Stimulated activated CD8-positive, alpha-beta memory T cell treated with anti-CD3 and anti-CD28 coated beads, Interleukin-15, amount 100 ng/mL, for 48 hours (primary cell): ENCODE data around the gene TFDP1.
"Not testable (repeated sequence)": the region's sequence is repeated elsewhere in the genome, so short reads cannot be mapped to it uniquely, and the experiment has no call there.

Source experiments
- DNase-seq, 2 donors: peaks; one replicate each; pipeline ENCODE4 v3.0.0-alpha.2; 2020; ENCODE audit warnings: low read depth in 2 of 2

The TFDP1 gene

DNA sequence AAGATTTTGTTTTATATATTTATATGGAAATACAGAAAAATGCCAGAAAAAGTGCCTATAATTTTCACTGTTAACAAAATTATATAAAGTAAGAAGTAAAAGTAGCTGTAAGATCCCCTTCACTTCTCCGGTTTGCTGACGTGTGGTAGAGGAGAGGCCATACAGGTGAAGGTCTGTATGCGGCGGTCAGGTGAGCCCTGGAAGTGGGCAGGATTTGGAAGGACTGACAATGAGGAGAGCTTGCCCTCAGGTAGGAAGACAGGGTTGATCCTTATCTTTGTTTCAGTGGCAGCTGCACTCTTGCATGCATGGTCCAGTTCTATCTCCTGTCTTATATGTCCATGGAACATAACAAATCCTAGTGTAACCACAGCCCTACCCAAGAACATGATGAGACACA lies 16.9 kb upstream of the TFDP1 start:
- DNase-seq = no peak

DNA sequence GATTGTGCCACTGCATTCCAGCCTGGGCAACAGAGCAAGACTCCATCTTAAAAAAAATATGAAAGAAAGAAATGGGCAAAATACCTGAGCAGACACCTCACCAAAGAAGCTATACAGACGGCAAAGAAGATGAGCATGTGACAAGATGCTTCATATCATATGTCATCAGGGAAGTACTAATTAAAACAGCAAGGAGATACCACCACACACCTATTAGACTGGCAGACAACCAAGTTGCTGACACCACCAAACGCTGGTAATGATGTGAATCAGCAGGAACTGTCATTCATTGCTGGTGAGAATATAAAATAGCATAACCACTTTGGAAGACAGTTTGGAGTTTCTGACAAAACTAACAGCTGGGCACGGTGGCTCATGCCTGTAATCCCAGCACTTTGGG lies 11.5 kb upstream of the TFDP1 start:
- DNase-seq = no peak

DNA sequence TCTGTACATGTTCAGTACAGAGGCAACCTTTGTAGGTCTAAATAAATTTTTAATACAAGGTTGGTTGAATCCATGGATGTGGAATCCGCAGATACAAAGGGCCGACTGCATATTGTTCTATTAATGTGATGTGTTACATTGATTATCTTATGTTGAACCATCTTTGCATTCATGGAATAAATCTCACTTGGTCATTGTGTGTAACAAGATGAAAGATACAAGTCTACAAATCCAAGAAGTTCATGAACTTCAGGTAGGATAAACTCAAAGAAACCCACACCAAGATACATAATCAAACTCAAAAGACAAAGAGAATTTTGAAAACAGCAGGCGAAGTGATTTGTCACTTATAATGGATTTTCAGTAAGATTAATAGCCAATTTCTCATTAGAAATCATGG lies 8.0 kb upstream of the TFDP1 start:
- no peak for DNase-seq

DNA sequence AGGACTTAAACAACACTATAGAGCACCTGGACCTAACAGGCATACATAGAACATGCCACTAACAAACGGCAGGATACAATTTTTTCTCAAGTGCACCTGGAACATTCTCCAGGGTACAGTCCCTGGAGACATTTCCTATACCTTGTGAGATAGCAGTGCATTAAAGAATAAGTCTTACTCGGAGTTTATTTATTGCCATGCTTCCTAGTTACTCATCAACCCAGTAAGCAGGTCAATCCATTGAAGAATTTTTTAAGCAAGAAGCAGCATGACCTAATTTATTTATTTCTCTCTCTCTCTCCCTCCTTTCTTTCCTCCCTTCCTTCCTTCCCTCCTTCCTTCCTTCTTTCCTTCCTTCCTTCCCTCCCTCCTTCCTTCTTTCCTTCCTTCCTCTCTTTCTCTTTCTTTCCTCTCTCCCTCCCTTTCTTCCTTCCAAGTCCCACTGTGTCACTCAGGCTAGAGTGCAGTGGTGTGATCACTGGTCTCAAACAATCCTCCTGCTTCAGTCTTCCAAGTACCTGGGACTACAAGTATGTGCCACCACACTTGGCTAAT lies 6.6 kb upstream of the TFDP1 start:
- no peak for DNase-seq

DNA sequence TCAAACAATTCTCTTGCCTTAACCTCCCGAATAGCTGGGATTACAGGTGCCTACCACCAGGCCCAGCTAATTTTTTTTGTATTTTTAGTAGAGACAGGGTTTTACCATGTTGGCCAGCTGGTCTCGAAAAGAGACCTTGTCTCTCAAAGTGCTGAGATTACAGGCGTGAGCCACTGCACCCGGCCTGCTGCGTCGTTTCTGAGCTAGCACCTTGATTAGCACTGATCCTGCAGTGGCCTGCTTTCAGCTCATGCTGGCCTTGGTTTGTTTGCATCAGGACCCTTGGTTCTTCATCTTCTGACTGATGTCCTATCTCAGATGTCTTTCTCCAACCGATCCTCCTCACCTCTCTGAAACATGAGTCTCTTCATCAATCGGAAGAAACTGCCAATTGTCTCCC lies 4.9 kb upstream of the TFDP1 start:
- no peak for DNase-seq

DNA sequence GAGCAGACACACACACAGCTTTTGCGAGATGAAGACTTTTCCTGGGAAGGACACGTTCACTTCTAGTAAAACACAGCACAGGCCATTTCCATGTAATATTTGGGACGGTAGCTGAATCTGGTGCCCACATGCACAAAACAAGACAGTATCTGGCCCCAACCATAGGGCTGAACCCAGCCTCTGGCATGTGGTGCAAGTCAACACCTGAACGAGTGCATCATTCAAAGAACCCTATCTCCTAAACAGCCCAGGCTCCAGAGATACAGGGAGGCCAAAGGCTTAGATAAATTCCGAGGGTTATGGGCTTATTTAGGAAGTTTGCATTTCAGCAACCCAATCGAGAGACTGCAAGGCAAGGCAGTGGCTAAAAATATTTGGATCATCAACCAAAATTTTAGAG lies 2.7 kb upstream of the TFDP1 start:
- DNase-seq = no peak

DNA sequence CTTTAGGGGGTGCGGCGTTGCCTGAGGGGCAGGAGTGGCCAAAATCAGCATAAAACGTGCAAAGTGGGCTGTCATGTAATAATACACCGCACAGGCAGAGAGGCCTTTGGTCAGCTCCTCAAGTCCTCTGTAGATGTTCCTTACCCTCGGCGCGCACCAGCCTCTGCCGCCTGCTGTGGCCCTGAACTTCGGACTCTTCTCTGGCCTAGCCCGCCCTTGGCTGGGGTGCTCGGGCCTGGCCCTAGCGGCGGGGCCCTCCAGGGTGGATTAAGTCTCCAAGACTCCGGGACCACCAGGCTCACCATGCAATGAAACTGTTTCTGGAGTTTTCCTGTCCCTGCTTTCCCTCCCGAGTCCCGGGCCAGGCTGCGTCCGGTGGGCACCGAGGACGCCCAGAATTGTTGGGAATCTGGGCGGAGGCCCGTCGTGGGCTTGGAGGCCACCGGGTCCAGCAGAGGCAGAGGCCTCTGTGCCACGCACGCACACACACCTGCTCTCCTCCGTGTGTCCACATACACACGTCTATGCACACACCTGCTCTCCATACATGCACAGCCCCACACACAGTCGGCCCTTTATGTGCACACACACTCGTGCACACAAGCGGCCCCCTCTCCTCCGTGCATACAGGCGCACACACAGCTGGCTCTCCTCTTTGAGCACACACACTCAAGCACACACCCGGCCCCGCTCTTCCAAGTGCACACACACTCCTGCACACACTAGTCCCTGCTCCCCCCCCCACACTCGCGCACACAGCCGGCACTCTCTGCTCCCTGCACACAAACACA lies 1.5 kb upstream of the TFDP1 start:
- DNase-seq = no peak

DNA sequence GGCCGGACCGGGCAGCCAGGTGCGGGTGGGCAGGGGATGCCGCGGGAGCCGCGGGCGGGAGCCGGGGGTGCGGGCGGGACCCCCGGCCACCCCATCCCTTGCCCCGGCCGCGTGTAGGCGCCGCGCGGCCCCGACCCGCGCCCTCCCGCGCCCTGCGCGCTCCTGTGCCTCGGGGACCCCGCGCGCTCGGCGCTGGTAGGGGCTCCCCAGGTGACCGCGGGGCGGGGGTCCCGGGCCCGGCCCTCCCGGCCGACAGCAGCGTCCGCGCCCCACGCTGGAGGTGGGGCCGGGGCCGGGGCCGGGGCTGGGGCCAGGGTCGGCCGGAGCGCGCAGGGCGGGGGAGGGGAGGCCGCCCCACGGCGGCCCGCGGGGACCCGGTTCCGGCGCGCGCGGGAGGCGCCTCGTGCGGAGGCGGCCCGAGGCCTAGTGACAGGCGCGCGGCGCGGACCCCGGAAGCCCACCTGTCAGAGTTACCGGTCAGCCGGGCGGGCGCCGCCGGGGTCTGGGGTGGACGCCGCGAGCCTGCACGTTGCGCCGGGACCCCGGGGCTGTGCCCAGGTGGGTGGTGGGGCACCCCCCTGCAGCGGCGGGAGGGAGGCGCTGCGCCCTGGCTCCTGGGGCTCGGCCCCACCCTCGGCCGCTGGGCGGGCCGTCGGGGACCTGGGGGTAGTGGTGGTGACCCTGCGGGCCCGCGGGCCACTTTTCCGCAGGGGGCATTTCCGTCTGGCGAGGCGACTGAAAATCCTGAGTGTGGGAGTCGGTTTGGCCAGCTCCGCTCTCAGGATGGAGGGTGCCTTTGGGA lies 518 bp downstream of the TFDP1 start:
- no peak for DNase-seq

DNA sequence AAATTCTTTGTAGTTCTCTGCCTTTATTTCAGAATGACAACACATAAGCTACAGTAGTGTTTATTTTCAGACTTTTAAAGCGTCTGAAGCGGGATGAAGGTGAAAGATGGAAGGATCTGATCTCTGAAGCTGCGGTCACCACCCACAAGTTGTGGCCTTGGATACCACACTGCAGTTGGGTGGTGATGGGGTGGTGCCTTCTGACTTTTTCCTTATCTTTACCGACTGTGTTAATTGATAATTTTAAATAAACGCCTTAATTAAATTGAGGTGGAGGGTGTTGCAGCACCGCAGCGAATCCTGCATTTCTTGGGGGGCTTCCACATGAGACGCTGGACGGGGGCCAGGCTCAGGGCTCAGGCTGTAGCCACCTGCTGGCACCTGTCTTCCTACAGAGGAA lies 1.3 kb downstream of the TFDP1 start:
- no peak for DNase-seq

DNA sequence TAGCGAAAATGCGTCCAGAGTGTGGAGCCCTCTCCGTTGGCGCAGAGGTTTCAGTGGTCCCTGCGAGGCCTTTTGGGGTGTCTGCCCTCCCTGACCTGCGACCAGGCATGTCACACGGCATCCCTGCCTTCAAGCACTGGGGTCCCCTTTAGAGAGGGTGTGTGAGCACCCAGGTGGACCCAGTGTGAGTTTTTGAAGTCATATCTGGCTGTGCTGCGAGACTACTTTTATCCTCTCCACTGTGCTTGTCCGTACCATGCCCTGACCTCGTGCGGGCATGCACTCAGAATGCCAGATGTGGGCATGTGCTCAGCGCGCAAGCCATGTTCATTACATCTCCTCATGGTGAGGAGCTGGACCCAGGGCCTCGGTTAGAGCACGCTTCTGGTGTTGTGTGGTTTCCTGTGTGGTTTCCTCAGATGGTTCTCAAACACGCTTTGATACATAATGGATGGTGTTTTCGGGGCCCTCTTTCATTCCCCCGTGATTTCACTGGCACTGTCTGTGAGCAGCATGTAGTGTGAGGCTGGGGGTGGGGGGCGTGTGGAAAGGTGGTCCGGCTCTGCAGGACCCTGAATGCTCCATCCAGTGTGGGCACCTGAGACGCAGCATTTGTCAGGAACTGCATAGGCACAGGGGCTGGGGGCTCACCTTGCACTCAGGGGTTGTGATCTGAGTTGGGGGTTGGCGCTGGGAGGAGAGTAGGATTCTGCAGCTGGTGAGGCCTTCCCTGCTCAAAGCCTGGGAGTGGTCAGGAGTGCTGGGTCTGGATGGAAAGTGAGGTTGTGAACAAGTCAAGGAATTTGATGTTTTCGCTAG lies 2.3 kb downstream of the TFDP1 start:
- no peak for DNase-seq

DNA sequence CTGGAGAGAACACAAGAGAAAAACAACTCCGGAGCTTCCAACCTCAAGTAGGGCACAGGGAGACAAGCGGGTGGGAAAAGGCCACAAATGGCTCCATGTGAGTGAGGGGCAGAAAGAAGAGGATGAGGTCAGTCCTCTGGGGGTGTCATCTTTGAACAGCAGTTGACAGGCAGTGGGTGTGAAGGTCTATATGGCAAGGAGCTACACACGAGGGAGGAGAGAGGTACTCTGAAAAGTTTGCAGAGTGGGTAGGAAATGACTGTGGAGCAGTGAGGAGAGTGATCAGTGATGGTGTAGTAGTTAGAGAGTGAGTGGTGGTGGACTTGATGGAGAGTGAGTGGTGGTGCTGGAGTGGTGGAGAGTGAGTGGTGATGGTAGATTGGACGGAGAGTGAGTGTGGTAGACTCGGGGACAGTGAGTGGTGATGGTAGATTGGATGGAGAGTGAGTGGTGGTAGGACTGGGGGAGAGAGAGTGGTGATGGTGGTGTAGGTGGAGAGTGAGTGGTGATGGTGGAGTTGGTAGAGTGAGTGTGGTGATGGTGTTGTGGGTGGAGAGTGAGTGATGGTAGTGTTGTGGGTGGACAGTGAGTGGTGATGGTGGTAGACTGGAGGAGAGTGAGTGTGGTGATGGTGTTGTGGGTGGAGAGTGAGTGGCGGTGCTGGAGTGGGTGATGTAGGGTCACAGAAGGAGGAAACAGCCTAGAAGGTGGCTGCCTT lies 4.0 kb downstream of the TFDP1 start:
- no peak for DNase-seq

DNA sequence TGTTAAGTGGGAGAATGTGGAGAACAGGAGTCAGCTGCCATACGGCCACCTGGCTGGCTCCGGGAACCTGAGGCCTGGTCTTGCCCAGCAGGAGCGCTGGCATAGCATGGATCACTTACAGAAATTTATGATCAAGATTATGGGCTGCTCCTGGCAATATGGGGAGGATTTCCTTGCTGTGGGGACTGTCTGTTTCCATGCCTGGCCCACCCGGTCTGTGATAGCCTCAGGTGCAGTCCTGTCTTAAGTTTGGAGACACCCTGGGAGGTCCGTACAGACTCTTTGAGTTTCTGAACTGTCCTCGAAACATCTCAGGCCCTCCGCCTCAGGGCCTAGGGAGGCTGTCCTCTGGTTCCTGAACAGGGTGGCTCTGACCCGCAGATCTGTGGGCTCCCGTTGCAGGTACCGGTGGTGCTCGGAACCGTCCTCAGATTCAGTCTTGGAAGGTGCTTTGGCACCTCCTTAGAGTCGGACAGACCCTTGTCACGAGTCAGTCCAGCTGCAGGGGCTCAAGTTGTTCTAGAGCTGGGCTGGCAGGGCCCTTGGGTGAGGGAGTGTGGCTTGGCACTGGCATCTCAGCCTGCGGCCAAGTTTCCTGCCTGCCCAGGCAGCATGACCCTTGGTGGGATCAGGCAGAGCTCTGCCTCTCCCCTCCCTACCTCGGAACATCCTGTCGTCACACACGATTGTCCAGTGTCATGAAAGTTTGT lies 4.9 kb downstream of the TFDP1 start:
- DNase-seq = no peak

DNA sequence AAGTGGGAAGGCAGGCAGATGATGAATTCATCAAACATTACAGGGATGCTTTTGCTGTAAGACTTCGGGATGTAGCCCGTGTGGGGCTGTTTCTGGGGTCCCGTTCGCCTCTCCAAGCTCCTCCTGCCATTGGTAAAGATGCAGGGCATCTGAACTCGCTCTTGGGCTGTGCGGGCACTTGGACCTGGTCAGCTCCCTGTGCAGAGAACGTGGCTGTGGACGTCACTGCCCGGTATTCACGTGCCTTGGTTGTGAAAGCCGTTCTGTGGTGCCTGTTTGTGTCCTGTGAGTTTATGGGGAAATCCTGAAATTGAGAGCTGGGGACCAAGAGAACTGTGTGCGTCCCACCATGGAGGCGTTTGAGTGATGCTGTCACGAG lies 5.4 kb downstream of the TFDP1 start:
- no peak for DNase-seq

DNA sequence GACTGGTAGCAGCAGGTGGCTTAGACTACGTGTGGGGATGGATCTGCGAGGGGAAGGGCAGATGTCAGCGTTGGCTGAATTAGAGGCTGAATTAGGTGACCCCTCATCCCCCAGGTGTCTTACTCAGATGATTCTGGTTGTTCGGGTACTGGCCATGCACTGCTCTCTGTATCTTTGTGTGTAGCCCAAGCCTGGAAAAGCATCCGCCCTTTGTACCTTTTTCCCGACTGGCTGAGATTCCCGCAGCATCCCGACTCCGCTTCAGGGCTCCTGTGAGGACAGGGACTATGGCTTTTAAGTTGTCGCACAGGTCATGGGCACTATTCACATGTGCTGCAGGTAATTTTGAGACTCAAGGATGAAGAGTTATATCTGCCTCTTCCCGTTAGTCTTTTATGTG lies 7.2 kb downstream of the TFDP1 start:
- no peak for DNase-seq

DNA sequence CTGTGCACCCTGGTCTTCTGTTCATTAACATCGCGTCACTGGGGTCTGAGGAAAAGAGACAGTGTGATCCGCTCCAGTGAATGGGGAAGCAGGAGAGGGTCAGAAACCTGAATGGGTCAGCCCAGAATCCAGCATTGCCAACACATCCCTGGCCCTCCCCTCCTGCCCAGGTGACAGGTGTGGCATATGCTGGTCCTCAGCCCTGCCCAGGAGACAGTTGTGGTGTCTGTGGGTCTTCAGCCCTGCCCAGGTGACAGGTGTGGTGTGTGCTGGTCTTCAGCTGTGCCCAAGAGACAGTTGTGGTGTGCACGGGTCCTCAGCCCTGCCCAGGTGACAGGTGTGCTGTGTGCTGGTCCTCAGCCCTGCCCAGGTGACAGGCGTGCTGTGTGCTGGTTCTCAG lies 8.0 kb downstream of the TFDP1 start:
- DNase-seq = no peak

DNA sequence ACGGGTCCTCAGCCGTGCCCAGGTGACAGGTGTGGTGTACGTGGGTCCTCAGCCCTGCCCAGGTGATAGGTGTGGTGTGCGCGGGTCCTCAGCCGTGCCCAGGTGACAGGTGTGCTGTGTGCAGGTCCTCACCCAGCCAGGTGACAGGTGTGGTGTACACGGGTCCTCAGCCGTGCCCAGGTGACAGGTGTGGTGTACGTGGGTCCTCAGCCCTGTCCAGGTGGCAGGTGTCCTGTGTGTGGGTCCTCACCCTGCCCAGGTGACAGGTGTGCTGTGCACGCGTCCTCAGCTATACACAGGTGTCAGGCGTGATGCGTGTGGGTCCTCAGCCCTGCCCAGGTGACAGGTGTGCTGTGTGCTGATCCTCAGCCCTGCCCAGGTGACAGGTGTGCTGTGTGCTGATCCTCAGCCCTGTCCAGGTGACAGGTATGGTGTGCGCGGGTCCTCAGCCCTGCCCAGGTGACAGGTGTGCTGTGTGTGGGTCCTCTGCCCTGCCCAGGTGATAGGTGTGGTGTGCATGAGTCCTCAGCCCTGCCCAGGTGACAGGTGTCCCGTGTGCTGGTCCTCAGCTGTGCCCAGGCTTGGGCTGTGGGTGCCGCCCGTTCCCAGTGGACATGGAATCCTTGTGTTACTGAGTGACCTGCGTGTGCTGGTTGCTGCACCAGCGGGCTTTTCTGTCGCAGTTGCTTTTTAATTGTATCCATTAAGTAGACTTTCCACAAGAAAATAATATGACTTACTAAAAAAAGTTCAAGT lies 9.7 kb downstream of the TFDP1 start:
- DNase-seq = not testable (repeated sequence)

DNA sequence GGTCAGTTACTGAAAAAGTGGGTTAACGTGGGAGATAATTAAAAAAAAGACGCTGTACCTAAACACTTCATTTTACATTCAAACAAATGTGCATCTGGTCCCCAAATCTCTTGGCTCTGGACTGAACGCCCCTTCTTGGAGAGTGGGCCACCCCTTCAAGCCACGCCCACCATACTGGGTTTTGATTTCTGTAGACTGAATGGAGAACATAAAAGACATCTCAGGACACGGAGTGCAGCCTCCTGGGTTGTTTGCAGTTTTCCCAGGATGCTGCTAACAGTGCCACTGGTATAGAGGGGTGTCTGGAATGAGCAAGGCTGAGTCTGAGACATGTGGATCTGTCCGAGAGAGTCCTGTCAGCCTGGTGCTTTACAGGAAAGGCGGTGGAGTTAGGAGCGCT lies 10.6 kb downstream of the TFDP1 start:
- no peak for DNase-seq

DNA sequence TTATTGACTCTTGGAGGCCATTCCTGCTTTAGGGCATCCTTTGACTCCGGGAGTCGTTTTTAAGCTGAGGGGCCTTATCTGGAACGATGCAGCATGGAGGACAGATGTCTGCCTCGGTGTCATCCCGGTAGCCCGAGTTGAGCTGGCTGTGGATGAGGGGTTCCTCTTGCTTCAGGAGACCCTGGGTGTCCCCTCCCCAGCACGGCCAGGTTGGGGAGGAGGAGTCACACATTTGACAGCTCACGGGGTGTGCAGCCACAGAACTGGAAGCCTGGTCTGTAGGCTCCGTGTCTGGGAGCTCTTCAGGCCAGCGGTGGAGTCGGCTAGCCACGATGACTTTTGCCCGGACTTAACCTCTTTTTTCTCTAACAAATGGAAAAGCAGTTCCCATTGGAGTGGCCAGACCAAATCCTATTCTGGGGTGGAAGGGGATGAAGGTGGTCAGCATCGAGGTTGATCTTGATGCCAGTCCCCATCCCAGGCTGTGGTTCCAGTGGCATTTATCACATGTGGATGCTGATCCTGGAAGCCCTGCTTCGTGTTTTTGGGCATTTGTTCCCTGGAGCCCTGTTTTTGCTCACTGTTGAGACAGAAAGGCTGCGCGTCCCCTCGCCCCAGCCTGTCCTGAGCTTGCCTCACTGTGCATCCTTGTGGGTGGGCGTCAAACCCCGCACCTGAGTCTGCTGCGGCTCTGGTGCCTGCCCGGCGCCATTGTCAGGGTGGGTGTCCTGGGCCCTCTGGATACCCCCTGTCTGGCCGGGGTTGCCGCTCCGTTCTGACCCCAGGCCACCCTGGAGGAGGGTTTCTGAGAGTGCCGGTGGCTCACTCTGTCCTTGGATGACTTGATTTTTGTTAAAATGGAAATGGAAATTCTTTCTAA lies 12.0 kb downstream of the TFDP1 start:
- DNase-seq = no peak

DNA sequence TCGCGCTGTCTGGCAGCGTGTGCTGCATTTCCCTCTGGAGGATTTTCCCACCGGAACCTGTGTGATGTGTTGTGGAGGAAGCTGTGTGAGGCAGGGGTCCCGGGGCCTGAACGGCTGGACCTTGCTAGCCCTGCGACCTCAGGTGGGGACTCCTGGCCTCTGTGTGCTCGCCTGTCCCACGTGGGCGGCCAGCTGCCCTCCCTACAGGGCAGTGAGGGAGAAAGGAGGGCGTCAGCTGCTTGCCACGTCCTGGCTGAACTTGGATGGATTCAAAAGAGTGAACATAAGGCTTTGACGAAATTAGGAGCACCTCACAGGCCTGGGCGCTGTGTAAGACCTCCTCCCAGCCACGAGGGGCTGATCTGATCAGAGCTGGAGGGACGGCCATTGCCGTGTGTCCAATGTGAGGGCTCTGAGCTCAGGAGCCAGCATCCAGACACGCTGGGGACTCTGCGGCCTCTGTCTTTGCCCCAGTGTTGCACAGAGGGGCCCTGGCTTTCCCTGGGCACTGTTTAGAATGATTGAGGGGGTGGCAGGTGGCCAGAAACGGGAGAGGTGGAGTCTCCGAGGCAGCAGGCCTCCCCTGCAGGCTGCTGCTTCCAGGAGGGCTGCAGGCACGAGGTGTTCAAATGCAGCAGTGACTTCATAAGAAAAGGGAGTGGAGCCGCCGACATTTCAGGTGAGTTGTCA lies 13.0 kb downstream of the TFDP1 start:
- no peak for DNase-seq
